B cell (primary cell): Measurements from ENCODE around the gene SAMD4B. TPM values are rescaled to one million over a fixed set of nuclear protein-coding genes. Genes with fewer than 3 reads are reported as not detected.

Experiments
- ATAC-seq: fragments of 200-7000 bp; cut with Tn5 transposase; one replicate; pipeline ENCODE4 v1.10.0; 2021; ENCODE audit warnings: low read depth, mild to moderate bottlenecking, moderate number of reproducible peaks, moderate library complexity
- CTCF ChIA-PET: fragments of 350-600 bp; sonication (Branson Sonifier 250); formaldehyde crosslinking; loops from one replicate; lab custom pipeline; 2021; ENCODE audit warnings: antibody characterized with exemption, inconsistent platforms; lab: Charles Lee
- POLR2A ChIA-PET: fragments of 350-600 bp; sonication (Branson Sonifier 250); formaldehyde crosslinking; loops from one replicate; lab custom pipeline; 2021; ENCODE audit warnings: antibody characterized with exemption; lab: Charles Lee
- DNase-seq: peaks from one replicate; pipeline ENCODE4 v3.0.0; 2013
- H2AFZ ChIP-seq: 2 replicates; pipeline ENCODE4 v1.6.1; 2012; ENCODE audit warnings: mild to moderate bottlenecking, low read depth, low read length; ENCODE audit not compliant: insufficient read depth, poor library complexity, severe bottlenecking
- H3K27ac ChIP-seq, 2 donors: 1 replicate in 1 of 2; 2 replicates in 1 of 2; pipeline ENCODE4 v1.5.1; 2012 to 2013; ENCODE audit warnings: low read length in 2 of 2, mild to moderate bottlenecking in 2 of 2, moderate library complexity in 1 of 2
- H3K27me3 ChIP-seq, 4 experiments: fragments of 200-600 bp in 1 of 4; sonication (generic) in 1 of 4; replicated peaks in 1 of 4; 1 replicate in 2 of 4; 2 replicates in 2 of 4; pipeline versions ENCODE4 v1.6.1 to v1.7.0; 2013 to 2016; ENCODE audit warnings: low read length in 3 of 4, mild to moderate bottlenecking in 2 of 4, mixed read lengths in 1 of 4, moderate library complexity in 1 of 4; ENCODE audit not compliant: insufficient read depth in 4 of 4, control insufficient read depth in 3 of 4; ENCODE audit errors: control extremely low read depth in 1 of 4
- H3K36me3 ChIP-seq, 2 experiments: replicated peaks in 1 of 2; 1 replicate in 1 of 2; 2 replicates in 1 of 2; pipeline versions ENCODE4 v1.6.1 to v1.7.1; 2013; ENCODE audit warnings: low read length in 1 of 2; ENCODE audit not compliant: insufficient read depth in 2 of 2, control insufficient read depth in 1 of 2; ENCODE audit errors: control extremely low read depth in 1 of 2, extremely low read depth in 1 of 2
- H3K4me1 ChIP-seq, 2 donors: fragments of 200-600 bp in 1 of 2; sonication (generic) in 1 of 2; 1 replicate in 1 of 2; 2 replicates in 1 of 2; pipeline versions ENCODE4 v1.5.1 to v1.6.1; 2013 to 2017; ENCODE audit warnings: low read length in 2 of 2; ENCODE audit not compliant: control insufficient read depth in 2 of 2, insufficient read depth in 2 of 2
- H3K4me2 ChIP-seq: replicated peaks from 2 replicates; pipeline ENCODE3; 2012; ENCODE audit warnings: mild to moderate bottlenecking, low read depth, low read length; ENCODE audit not compliant: poor library complexity, severe bottlenecking
- H3K4me3 ChIP-seq, 5 experiments: fragments of 200-600 bp in 1 of 5; sonication (generic) in 1 of 5; 1 replicate in 3 of 5; 2 replicates in 2 of 5; pipeline versions ENCODE4 v1.5.1 to v1.7.0; 2011 to 2016; ENCODE audit warnings: low read length in 4 of 5, mild to moderate bottlenecking in 4 of 5, low read depth in 2 of 5, control low read depth in 1 of 5, moderate library complexity in 1 of 5; ENCODE audit not compliant: insufficient read depth in 1 of 5; ENCODE audit errors: control extremely low read depth in 1 of 5, extremely low read depth in 1 of 5
- H3K79me2 ChIP-seq: fragments of 200-600 bp; sonication (generic); one replicate; pipeline ENCODE4 v1.6.0; 2016; ENCODE audit warnings: low read length; ENCODE audit not compliant: control insufficient read depth, insufficient read depth
- H3K9ac ChIP-seq: fragments of 200-600 bp; sonication (generic); 2 replicates; pipeline ENCODE4 v1.6.1; 2017; ENCODE audit warnings: mild to moderate bottlenecking, low read length, moderate library complexity
- H3K9me3 ChIP-seq, 3 donors: one replicate each; pipeline versions ENCODE4 v1.6.1 to v1.7.1; 2013; ENCODE audit warnings: low read length in 2 of 3; ENCODE audit not compliant: control insufficient read depth in 2 of 3, insufficient read depth in 1 of 3; ENCODE audit errors: control extremely low read depth in 1 of 3
- H4K20me1 ChIP-seq: 2 replicates; pipeline ENCODE4 v1.6.0; 2012; ENCODE audit warnings: mild to moderate bottlenecking, low read length; ENCODE audit not compliant: insufficient read depth, control insufficient read depth, poor library complexity, severe bottlenecking
- H3K27ac Mint-ChIP-seq: one replicate; pipeline ENCODE4 v1.8.0; 2021; ENCODE audit warnings: mixed read lengths
- H3K27me3 Mint-ChIP-seq: one replicate; pipeline ENCODE4 v1.8.0; 2021; ENCODE audit warnings: mixed read lengths
- H3K4me1 Mint-ChIP-seq: one replicate; pipeline ENCODE4 v1.8.0; 2021; ENCODE audit warnings: mixed read lengths
- H3K4me3 Mint-ChIP-seq: one replicate; pipeline ENCODE4 v1.8.0; 2021; ENCODE audit warnings: mixed read lengths
- H3K9me3 Mint-ChIP-seq: one replicate; pipeline ENCODE4 v1.8.0; 2022; ENCODE audit warnings: mixed read lengths; ENCODE audit not compliant: insufficient read depth
- EZH2 ChIP-seq: IDR thresholded peaks from 2 replicates; pipeline ENCODE4 v1.6.1; 2012; ENCODE audit warnings: borderline replicate concordance, low read depth, mild to moderate bottlenecking, moderate library complexity, low read length; ENCODE audit not compliant: insufficient read depth, poor library complexity, severe bottlenecking
- WGBS: methylation state at CpG from one replicate; pipeline ENCODE4 v1.1.5; 2013; ENCODE audit warnings: missing lambda C conversion rate; ENCODE audit not compliant: insufficient coverage; 5-methylcytosine and 5-hydroxymethylcytosine counted together
- intact Hi-C: fragments of 100-400 bp; cut with micrococcal nuclease; formaldehyde crosslinking; loops from one replicate; pipeline ENCODE4 v1.10.0; 2022
- polyA plus RNA-seq: library from polyadenylated mRNA; depleted of rRNA; stranded (reverse); fragments of >200 nt; gene quantifications from 2 replicates; pipeline ENCODE4 v1.2.3, GENCODE V29; 2012
- total RNA-seq, 2 donors: library from RNA; stranded (reverse); fragments of 120-200 nt in 1 of 2; gene quantifications; 1 replicate in 1 of 2; 2 replicates in 1 of 2; pipeline versions ENCODE4 v1.2.3 to v1.2.4, GENCODE V29; 2013 to 2022
- TF ChIP-seq, protein P1 (sequence below): fragments of 200-600 bp; IDR thresholded peaks from one replicate; pipeline ENCODE4 v1.8.0; 2022; ENCODE audit warnings: antibody characterized with exemption, mild to moderate bottlenecking

Gene SAMD4B
- total and polyA plus RNA-seq, 2 donors (not counting 1 experiment from before 2014, with no cell fraction given), result 87.3 to 90.0 TPM

DNA sequence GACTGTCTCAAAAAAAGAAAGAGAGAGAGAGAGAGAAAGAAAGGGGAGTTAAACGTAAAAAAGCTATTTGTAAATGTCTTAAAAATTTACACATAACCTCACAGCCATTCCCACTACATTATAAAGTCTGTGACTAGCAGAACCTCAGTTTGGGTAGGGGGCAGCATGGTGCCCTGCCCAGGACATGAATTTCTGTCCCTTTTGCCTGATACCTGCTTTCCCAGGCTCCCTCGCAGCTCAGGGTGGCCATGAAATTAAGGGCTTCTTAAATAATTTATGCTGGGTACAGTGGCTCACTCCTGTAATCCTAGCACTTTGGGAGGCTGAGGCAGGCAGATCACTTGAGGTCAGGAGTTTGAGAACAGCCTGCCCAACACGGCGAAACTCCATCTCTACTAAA lies 41.2 kb upstream of the SAMD4B start:
- Histone ChIP-seq H3K4me3 (no peak overlapping the region), H3K9ac (no peak overlapping the region), H3K4me1 (no peaks in the 10 kb centered on the region), H3K36me3 (no peaks in the 10 kb centered on the region), H4K20me1 (no peaks in the 10 kb centered on the region), H3K27me3 (peaks cover 0 to 2% (median 0%) of the 10 kb centered on the region in 4 experiments), H2AFZ (no peak overlapping the region), H3K27ac (no peak overlapping the region), H3K4me2 (no peak overlapping the region), H3K79me2 (no peaks in the 10 kb centered on the region), H3K9me3 (no peaks in the 10 kb centered on the region)
- intact Hi-C loops, result no loop called here
- TF ChIP-seq, protein P1, sequence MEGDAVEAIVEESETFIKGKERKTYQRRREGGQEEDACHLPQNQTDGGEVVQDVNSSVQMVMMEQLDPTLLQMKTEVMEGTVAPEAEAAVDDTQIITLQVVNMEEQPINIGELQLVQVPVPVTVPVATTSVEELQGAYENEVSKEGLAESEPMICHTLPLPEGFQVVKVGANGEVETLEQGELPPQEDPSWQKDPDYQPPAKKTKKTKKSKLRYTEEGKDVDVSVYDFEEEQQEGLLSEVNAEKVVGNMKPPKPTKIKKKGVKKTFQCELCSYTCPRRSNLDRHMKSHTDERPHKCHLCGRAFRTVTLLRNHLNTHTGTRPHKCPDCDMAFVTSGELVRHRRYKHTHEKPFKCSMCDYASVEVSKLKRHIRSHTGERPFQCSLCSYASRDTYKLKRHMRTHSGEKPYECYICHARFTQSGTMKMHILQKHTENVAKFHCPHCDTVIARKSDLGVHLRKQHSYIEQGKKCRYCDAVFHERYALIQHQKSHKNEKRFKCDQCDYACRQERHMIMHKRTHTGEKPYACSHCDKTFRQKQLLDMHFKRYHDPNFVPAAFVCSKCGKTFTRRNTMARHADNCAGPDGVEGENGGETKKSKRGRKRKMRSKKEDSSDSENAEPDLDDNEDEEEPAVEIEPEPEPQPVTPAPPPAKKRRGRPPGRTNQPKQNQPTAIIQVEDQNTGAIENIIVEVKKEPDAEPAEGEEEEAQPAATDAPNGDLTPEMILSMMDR, result no peak
- no peak for TF ChIP-seq EZH2
- no peak overlapping the region for H3K4me3 Mint-ChIP-seq
- no peak for DNase-seq
- POLR2A ChIA-PET, result no interaction called here
- CTCF ChIA-PET, result no interaction called here
- ATAC-seq, result no peak
- 97% methylated on average over 3 of the region's 4 CpGs for WGBS
- H3K4me1 Mint-ChIP-seq, result no peaks in the 10 kb centered on the region
- no peak overlapping the region for H3K27ac Mint-ChIP-seq
- H3K27me3 Mint-ChIP-seq, result peaks cover 25% of the 10 kb centered on the region
- no peaks in the 10 kb centered on the region for H3K9me3 Mint-ChIP-seq

DNA sequence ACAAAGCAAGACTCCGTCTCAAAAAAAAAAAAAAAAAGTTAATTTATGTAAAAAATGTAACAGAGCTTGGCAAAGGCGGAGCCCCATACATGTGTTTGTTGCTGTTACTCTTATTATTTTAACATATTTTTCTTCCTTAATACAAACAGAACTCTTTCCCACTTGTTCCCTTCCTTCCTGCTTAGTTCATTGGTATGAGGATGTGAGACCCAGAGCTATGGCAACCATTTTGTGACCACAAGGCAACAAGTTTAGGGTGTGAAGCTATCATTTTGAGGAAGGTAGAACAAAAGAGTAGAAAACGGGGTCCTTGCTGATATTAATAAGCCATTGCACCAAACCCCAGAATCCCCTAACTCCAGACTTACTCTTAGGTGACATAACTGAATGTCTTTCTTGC lies 40.7 kb upstream of the SAMD4B start:
- H4K20me1 ChIP-seq, result no peaks in the 10 kb centered on the region
- WGBS, result no CpG with 5 or more reads among the region's 3 CpGs
- no peak overlapping the region for H3K4me2 ChIP-seq
- Mint-ChIP-seq H3K27ac (no peak overlapping the region), H3K4me3 (no peak overlapping the region), H3K4me1 (no peaks in the 10 kb centered on the region), H3K9me3 (no peaks in the 10 kb centered on the region), H3K27me3 (peaks cover 25% of the 10 kb centered on the region)
- DNase-seq, result no peak
- ChIA-PET CTCF (interaction anchor here (0.7 kb wide), 1 partner anchor 1942 kb away, joined by 4 read pairs; no protein-coding TSS in a partner anchor), POLR2A (no interaction called here)
- no peak overlapping the region for H2AFZ ChIP-seq
- H3K79me2 ChIP-seq, result no peaks in the 10 kb centered on the region
- intact Hi-C loops, result no loop called here
- H3K27me3 ChIP-seq, result no peaks in the 10 kb centered on the region
- H3K36me3 ChIP-seq, result no peaks in the 10 kb centered on the region
- ATAC-seq, result no peak
- TF ChIP-seq, protein P1, result no peak
- TF ChIP-seq EZH2, result no peak
- H3K27ac ChIP-seq, result no peak overlapping the region
- H3K9ac ChIP-seq, result no peak overlapping the region
- H3K9me3 ChIP-seq, result no peaks in the 10 kb centered on the region
- no peaks in the 10 kb centered on the region for H3K4me1 ChIP-seq
- no peak overlapping the region for H3K4me3 ChIP-seq
